GM11168 (cell line): ENCODE measurements around the gene EMC9.

Source experiments
- in situ Hi-C: fragments of 300-500 bp; cut with MboI; formaldehyde crosslinking; loops from one replicate; pipeline ENCODE4 v1.12.0; 2022; ENCODE audit warnings: low sequenced_read_pairs; ENCODE audit not compliant: unreplicated experiment

The EMC9 gene

DNA sequence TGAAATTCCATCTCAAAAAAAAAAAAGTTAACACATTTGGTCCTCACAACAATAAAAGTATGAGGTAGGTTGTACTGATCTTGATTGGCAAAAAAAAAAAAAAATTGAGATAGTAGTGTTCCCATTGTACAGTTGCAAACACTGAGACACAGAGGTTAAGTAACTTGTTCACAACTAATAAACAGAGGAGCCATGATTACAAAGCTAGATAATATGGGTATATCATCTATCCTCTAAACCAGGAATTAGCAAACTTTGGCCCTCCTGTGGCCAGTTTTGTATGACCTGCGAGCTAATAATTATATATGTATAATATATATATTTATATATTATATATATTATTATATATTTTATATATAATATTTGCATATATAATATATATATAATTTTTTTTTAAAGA is 7.7 kb downstream of the EMC9 start:
- in situ Hi-C loops = no loop called here

DNA sequence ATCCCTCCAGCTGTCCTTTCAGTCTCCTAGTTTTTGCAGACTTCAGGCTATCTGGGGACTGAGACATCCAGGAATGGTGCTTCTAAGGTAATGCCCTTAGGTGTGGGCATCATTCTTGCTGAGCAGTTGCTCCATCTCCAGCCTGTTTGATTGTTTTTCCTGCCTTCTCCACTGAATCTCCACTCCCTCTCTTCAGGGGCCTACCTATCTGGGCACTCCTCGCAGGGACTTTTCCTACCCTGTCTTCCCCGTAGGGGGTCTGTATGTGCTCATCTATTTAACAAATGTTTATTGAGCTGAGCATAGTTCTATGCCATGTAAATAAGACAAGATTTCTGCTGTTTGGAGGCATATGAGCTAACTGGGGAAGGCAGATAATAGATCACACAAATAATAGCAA is 8.4 kb downstream of the EMC9 start:
- in situ Hi-C loops = no loop called here

DNA sequence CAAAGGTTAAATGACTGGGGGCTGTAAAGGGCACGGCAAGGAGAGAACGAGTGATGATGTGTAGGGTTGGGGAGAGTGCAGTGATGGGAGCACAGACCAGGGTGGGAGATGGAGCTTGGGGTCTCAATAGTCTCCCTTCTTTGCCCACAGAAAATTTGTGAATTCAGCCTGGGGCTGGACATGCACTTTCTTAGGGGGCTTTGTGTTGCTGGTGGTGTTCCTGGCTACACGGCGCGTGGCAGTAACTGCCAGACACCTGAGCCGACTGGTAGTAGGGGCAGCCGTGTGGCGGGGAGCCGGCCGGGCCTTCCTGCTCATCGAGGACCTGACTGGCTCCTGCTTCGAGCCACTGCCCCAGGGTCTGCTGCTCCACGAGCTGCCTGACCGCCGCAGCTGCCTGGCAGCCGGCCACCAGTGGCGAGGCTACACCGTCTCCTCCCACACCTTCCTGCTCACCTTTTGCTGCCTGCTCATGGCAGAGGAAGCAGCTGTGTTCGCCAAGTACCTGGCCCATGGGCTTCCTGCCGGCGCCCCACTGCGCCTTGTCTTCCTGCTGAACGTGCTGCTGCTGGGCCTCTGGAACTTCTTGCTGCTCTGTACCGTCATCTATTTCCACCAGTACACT is 9.2 kb downstream of the EMC9 start:
- in situ Hi-C loops = no loop called here

DNA sequence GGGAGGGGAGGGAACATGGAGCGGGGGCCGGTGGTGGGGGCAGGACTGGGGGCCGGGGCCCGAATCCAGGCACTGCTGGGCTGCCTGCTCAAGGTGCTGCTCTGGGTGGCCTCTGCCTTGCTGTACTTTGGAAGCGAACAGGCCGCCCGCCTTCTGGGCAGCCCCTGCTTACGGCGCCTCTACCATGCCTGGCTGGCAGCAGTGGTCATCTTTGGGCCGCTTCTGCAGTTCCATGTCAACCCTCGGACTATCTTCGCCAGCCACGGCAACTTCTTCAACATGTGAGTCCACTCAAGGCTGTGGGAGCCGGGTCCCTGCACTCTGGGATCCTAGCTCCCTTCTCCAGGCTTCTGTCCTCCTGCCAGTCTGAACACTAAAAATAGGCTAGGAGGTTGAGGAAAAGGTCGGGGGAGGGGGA is 9.8 kb downstream of the EMC9 start:
- in situ Hi-C loops = no loop called here

DNA sequence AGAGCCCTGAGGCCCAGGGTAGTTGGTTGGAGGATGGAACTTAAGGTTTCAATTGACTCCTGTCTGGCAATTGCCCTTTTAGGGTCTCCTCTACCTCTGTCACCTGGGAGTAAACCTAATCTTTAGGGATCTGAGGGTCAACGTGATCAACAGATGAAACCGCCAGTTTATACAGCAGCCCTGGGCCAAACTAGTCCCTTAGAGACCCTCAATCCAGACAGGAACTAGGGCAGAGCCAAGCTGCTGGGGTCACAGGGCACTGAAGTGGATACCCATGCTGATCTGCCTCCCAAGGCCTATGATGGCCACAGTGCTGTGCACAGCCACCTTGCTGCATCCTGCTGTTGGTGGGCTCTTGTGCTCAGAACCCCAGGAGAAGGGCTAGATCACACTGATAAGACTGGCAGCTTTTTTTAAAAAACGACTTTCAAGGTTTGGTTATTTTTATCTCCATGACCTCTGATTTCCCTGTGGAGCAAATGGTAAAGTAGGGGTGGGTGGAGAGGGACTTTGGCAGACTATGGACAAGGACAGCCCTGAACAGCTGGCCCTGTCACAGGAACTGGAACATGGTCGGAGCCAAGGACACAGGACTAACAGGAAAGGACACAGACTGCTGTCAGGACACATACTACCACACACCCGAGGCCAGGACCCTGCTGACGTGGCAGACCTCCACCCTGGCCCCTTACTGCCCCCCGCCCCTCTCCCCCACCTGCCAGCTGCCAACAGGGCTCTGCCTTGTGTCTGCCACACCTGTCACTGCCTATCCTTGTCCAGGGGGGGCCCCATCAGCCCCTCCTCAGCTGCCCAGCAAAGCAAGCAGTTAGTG is 10.5 kb downstream of the EMC9 start:
- in situ Hi-C loops = no loop called here

DNA sequence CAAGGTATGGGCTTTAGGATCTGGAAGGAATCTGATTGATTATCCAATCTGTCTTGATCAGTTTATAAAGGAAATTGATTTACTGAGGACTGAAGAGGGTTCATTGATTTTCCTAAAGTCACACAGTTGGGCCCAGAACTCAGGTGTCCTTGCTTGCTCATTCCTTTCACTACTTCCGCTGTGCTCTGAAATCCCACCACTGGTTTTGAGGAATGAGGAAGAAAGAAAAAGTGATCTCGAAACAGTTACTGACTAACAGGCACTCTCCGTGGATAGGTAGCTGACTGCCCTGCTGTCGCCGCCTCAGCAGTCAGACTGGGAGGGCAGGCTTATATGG is 11.0 kb downstream of the EMC9 start, which contains the start of gene FITM1:
TSS of gene FITM1 (plus strand) at position 280 of the 337 bp plus-strand sequence. CDS start 905 bp downstream, outside the sequence.
- in situ Hi-C loops = no loop called here

DNA sequence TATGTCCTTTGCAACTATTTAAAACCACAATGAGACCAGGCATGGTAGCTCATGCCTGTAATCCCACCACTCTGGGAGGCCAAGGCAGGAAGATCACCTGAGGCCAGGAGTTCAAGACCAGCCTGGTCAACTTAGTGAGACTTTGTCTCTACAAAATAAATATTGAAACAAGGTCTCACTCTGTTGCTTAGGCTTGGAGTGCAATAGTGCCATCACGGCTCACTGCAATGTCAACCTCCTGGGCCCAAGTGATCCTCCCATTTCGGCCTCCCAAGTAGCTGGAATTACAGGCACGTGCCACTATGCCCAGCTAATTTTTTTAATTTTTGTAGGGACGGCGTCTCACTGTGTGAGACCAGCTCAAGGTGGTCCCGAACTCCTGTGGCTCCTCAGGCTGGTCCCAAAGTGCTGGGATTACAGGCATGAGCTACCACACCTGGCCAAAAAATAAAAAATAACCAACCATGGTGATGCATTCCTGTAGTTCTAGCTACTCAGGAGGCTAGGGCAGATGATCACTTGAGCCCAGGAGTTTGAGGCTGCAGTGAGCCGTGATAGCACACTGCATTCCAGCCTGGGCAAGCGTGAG is 11.9 kb downstream of the EMC9 start:
- in situ Hi-C loops = no loop called here

DNA sequence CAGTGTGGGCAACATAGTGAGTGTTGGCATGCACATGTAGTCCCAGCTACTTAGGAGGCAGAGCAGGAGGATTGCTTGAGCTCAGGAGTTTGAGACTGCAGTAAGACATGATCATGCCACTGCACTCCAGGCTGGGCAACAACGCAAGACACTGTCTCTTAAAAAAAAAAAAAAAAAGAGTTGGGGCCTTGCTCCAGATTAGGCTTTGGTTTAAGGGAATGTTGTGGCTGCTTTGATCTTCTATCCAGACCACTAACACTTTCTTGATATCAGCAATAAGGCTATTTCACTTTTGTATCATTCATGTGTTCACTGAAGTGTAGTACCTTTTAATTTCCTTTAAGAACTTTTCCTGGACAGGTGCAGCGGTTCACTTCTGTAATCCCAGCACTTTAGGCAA is 13.7 kb downstream of the EMC9 start:
- in situ Hi-C loops = no loop called here

DNA sequence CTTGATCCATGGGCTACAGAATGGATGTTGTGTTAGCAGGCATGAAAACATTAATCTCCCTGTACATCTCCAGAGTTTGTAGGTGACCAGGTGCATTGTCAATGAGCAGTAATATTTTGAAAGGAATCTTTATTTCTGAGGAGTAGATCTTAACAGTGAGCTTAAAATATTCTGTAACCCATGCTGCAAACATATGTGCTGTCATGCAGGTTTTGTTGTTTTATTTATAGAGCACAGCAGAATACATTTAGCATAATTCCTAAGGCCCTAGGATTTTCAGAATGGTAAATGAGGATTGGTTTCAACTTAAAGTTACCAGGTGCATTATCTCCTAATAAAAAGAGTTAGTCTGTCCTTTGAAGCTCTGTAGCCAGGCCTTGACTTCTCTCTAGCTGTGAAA is 14.5 kb downstream of the EMC9 start:
- in situ Hi-C loops = no loop called here

DNA sequence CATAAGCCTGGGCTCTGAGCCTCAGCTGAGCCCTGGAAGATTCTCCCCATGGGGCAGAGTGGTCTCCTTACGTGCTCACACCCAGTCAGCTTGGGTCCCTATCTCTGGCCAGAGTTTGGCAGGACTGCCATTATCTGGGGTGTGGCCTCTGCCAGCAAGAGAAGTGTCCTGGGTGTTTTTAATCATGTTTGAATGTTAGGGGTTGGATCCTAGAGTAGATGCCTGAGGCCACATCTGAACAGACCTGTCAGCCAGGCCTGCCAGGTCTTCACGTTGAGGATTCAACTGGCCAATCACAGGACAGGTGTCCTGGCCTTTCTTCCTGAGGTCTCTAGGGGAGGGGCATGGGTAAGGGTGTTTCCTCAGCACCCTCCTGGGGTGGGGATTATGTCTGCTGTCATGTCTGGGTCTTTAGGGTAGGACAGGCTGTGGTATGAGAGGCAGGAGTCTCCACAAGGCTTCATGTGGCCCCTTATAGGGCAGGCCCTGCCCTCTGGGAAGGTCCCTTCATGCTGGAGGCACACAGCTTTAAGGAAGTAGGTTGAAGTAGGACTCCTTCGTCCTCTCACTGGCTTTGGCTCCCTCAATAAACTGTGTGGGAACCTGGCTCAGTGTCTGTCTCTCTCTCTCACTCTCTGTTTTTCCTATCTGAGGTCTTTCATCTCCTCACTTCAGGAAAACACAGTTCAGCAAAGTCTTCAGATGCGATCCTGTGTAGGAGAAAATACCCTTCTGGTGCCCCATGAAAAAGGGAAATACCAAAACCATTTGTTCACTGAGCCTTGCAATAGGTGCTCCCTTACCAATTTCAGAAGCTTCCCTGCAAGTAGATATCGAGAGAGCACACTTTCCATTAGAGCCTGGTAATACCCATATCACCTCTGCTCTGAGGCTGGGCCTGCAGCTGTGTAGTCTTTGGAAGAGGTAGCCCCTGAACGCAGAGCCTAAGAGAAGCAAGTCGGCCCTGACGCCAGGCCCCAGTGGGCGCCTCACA is 17.7 kb downstream of the EMC9 start:
- in situ Hi-C loops = no loop called here

DNA sequence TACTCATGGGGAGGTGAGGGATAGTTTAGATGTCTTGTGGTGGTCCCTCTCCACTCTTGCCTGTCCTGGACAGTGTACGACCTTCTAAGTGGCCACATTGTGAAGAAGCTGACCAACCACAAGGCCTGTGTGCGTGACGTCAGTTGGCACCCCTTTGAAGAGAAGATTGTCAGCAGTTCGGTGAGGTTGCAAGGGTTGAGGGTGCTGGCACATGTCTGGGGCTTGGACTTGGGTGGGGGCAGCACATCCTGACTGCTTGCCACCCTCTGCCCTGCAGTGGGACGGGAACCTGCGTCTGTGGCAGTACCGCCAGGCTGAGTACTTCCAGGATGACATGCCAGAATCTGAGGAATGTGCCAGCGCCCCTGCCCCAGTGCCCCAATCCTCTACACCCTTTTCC is 18.5 kb downstream of the EMC9 start:
- in situ Hi-C loops = no loop called here

DNA sequence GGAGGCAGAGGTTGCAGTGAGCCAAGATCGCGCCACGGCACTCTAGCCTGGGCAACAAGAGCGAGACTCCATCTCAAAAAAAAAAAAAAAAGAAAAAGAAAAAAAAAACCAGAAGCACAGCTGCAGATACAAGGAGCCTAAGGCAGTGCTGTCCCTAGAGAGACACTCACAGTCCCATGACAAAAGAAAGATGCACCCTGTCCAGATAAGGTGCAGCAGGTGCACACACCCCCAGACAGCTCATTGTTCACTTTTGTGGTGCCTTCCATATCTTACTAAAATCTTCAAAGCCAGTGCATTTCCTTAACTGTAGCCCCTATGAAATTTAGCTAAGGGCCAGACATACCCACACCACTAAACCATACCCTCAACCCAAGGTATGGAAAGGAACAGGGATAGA is 19.0 kb downstream of the EMC9 start:
- in situ Hi-C loops = no loop called here

DNA sequence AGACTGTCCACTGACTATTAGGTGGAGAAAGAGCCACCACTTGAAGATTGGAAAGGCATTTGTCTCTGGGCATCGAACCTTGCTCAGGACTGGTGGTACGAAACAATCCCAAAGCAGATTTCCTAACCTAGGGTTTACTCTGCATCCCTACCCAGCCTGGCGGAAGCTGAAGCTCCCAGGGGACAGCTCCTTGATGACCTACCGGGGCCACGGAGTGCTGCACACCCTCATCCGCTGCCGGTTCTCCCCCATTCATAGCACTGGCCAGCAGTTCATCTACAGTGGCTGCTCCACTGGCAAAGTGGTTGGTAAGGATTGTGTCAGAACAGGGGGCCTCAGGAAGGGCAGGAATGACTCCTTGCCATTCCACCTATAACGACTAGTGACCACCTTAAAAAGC is 20.2 kb downstream of the EMC9 start:
- in situ Hi-C loops = no loop called here

DNA sequence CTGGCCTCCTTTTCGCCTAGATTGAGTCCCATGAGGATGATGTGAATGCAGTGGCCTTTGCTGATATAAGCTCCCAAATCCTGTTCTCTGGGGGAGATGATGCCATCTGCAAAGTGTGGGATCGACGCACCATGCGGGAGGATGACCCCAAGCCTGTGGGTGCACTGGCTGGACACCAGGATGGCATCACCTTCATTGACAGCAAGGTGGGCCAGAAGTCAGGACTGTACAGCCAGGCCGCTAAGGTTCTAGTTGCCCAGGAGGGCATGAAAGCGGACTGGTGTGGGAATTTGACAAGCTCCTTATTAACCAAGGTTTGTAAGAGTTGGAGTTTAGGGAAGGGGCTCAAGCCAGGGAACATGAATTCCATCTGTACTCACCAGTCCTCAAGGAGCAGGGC is 21.7 kb downstream of the EMC9 start:
- in situ Hi-C loops = no loop called here

DNA sequence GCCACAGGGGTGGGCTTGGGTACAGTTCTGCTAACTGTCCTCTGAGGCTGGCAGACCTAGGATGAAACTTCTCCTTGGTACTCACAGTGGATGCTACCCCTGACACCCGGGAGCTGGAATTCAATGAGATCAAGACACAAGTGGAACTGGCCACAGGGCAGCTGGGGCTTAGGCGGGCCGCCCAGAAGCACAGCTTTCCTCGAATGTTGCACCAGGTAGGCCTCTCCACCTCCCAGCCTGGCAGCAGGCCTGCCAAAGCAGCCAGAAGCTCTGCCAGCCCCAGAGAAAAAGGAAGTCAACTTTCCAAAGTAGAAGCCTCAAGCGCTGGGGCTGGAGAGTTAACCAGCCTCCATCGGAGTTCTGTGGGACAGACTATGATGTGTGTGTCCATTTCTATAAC is 24.2 kb downstream of the EMC9 start:
- in situ Hi-C loops = no loop called here

DNA sequence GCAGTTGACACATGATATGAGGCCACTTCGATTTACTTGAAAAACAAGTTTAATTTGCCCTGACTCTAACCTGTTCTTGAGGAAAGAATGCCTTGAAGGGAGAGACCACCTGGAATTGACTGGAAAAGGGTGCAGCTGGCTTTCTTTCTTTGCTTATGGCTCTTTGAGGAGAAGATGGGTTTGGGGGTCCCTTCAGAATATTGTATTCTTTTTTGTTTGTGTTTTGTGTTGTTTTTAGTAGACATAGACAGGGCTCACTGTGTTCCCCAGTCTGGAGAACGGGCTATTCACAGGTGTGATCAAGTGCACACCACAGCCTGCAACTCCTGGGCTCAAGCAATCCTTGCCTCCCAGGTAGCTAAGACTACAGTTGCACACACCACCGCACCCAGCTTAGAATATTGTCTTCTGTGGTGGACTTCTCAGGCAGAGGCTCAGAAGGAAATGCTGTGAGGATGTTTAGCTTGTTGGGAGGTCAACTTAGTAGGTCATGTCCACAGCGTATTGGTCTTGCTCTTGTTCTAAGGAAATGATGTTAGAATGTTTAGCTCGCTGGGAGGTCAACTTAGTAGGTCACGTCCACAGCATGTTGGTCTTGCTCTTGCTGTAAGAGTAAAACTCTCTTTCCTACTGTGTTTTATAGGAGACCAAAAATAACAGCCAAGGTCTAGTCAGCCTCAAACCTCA is 25.1 kb downstream of the EMC9 start:
- in situ Hi-C loops = no loop called here

DNA sequence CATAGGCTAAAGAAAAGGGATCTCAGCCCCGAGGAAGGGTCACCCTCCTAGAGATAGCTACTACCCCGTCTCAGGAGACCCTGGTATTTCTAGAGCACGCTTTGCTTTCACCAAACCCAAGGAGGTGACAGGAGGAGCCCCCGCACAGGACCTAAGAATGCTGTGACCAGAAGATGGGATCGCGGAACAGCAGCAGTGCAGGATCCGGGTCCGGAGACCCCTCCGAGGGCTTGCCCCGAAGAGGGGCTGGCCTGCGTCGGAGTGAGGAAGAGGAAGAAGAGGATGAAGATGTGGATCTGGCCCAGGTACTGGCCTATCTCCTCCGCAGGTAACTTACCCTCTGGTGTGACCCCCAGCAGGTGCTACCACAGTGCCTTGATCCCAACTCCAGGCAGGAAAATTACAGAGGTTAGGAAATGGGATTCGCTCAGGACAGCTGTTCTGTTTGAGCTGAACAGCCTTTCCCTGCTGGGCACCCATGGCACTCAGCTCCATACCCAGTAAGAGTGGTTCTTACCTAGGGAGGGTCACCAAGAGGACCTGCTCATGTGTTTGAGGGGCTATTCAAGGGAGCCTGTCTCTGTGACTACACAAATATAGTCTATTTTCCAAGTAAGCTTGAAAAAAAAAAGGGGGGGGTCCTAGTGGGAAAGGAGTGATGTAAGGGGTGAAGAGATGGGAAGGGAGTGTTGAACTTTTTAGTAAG is 25.8 kb downstream of the EMC9 start:
- in situ Hi-C loops = no loop called here

DNA sequence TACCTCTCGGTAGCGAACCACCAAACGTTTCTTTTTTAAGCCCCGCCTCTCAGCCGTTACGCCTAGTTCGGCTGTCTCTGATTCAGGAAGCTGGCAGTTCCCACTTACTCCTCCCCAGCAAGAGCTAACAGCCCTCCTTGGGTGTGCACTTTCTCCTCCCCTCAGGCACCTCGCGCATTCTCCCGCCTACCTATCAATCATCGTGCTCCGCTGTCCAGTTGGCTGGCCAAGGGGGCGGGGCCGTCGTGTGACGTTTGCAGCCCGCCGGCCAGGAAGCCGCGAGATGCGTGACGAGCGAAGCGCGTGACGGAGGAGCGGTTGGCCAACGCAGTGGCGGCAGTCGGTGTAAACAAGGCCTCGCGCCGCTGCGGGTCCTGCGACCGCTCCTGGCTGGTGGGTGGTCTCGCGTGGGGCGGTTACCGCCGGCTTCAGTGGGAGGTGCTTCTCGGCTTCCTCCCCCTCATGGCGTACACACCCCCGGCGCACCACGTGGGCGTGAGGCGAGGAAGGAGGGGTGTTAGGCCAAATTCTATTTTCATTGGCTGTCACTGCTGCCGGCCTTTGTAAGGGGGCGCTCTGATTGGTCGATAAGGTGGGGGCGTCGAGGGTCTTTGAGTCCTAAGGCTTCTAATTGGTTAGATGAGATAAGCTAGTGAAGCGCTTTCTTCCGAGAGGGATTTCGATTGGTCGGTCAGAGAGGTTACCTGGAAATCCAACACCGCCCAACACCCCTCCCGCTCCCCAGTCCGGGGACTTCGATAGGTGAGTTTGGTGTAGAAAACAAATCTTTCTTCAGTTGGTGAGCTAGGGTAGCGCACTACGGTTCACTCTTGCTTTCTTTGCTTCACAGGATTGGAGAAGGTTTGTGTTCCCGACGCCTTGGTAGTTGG is 26.6 kb downstream of the EMC9 start, which contains the start of the genes DCAF11 and NRL:
TSS of gene DCAF11 (plus strand) at position 246 of the 890 bp plus-strand sequence. CDS start 818 bp downstream, outside the sequence.
TSS of gene NRL (minus strand) at position 418 of the 890 bp plus-strand sequence. CDS start 32,101 bp downstream, outside the sequence.
- in situ Hi-C loops = no loop called here
